MCF 10A (cell line): Measurements from ENCODE around the gene GLIS1. TPM values are rescaled to one million over a fixed set of nuclear protein-coding genes. Genes with fewer than 3 reads are reported as not detected.

Experiments
- BruUV-seq: library from RNA; stranded (reverse); fragments of 400-500 nt; replicated peaks from 2 replicates; lab custom pipeline; 2021; lab: Mats Ljungman, UMichigan
- CTCF ChIA-PET: fragments of 300-600 bp; sonication (Branson Sonifier 250); formaldehyde crosslinking; extraction: SDS; loops from one replicate; lab custom pipeline; 2021; ENCODE audit warnings: antibody characterized with exemption, inconsistent platforms; lab: Yijun Ruan, JAX
- POLR2A ChIA-PET: fragments of 300-600, 350-650 bp; sonication (Branson Sonifier 250); formaldehyde crosslinking; extraction: SDS; loops from one replicate; lab custom pipeline; 2020; ENCODE audit warnings: antibody characterized with exemption, inconsistent platforms; lab: Yijun Ruan, JAX
- DNase-seq: peaks from one replicate; pipeline ENCODE4 v3.0.0-alpha.2; 2018; ENCODE audit not compliant: unreplicated experiment
- H3K27ac Mint-ChIP-seq: one replicate; pipeline ENCODE4 v1.8.0; 2022; ENCODE audit warnings: mild to moderate bottlenecking, low read depth, mixed read lengths; ENCODE audit not compliant: unreplicated experiment
- H3K27me3 Mint-ChIP-seq: one replicate; pipeline ENCODE4 v1.8.0; 2022; ENCODE audit warnings: mixed read lengths; ENCODE audit not compliant: insufficient read depth, unreplicated experiment
- H3K36me3 Mint-ChIP-seq: one replicate; pipeline ENCODE4 v1.8.0; 2022; ENCODE audit warnings: mild to moderate bottlenecking, moderate library complexity, mixed read lengths; ENCODE audit not compliant: insufficient read depth, unreplicated experiment
- H3K4me1 Mint-ChIP-seq: one replicate; pipeline ENCODE4 v1.8.0; 2022; ENCODE audit warnings: mixed read lengths; ENCODE audit not compliant: insufficient read depth, unreplicated experiment
- H3K4me3 Mint-ChIP-seq: one replicate; pipeline ENCODE4 v1.8.0; 2022; ENCODE audit warnings: mild to moderate bottlenecking, moderate library complexity, mixed read lengths; ENCODE audit not compliant: unreplicated experiment
- H3K9me3 Mint-ChIP-seq: one replicate; pipeline ENCODE4 v1.8.0; 2022; ENCODE audit warnings: mixed read lengths; ENCODE audit not compliant: unreplicated experiment
- intact Hi-C: fragments of 100-400 bp; cut with micrococcal nuclease; formaldehyde crosslinking; loops from 2 replicates; pipeline ENCODE4 v1.14.1; 2022
- total RNA-seq: library from RNA; stranded (reverse); gene quantifications from 2 replicates; pipeline ENCODE4 v1.2.3, GENCODE V29; 2022
- TF ChIP-seq, protein P1 (sequence below): fragments of 200-600 bp; IDR thresholded peaks from one replicate; pipeline ENCODE4 v1.8.0; 2022; ENCODE audit warnings: antibody characterized with exemption, mild to moderate bottlenecking; ENCODE audit not compliant: unreplicated experiment

GLIS1 gene
- total RNA-seq, 1 experiment from 2014 or later: 0.93 TPM

DNA sequence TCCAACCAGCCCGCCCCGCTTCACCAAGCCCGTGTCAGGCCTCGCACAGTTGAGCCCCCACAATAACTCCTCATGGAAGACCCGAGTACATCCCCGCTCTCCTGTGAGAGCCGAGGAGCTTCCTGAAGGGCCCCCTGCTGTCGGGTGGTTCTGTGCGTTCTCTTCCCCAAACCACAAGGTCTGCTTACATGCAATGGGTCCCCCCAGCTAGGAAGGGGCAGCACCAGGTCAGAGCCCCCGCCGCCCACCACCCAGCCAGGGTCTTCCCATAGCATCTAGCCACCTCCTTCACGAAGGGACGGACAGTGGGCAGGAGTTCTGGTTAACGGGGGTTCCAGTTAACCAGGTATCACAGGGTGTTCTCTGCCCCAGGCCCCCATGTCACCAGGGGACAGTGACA is 51.5 kb downstream of the GLIS1 start:
- Mint-ChIP-seq H3K27ac (no peak overlapping the region), H3K36me3 (no peaks in the 10 kb centered on the region), H3K4me3 (no peak overlapping the region), H3K9me3 (no peaks in the 10 kb centered on the region), H3K27me3 (peaks cover 71% of the 10 kb centered on the region), H3K4me1 (no peaks in the 10 kb centered on the region)
- intact Hi-C loops: no loop called here
- DNase-seq: no peak
- ChIA-PET POLR2A (interaction anchor here (1.4 kb wide), 1 partner anchor 10 kb away, joined by 7 read pairs; no protein-coding TSS in a partner anchor), CTCF (no interaction called here)
- BruUV-seq: no TSS peak
- TF ChIP-seq, protein P1, sequence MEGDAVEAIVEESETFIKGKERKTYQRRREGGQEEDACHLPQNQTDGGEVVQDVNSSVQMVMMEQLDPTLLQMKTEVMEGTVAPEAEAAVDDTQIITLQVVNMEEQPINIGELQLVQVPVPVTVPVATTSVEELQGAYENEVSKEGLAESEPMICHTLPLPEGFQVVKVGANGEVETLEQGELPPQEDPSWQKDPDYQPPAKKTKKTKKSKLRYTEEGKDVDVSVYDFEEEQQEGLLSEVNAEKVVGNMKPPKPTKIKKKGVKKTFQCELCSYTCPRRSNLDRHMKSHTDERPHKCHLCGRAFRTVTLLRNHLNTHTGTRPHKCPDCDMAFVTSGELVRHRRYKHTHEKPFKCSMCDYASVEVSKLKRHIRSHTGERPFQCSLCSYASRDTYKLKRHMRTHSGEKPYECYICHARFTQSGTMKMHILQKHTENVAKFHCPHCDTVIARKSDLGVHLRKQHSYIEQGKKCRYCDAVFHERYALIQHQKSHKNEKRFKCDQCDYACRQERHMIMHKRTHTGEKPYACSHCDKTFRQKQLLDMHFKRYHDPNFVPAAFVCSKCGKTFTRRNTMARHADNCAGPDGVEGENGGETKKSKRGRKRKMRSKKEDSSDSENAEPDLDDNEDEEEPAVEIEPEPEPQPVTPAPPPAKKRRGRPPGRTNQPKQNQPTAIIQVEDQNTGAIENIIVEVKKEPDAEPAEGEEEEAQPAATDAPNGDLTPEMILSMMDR: no peak

DNA sequence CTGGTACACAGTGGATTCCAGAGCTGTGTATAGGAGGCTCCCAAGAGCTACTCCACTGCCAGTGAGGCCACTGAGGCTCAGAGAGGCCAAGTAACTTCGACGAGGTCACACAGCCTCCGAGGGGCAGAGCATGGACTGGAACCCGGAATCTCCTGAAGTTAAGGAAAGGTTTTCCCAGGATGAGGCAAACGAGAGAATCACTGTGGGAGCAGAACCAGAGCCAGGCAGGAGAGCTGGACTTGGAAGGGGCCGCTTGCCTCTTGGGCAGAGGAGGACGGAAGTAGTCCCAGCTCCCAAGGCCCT is 52.0 kb downstream of the GLIS1 start:
- no peaks in the 10 kb centered on the region for H3K36me3 Mint-ChIP-seq
- no peak overlapping the region for H3K4me3 Mint-ChIP-seq
- H3K4me1 Mint-ChIP-seq: peaks cover 3% of the 10 kb centered on the region
- no TSS peak for BruUV-seq
- H3K27ac Mint-ChIP-seq: no peak overlapping the region
- CTCF ChIA-PET: interaction anchor here (0.7 kb wide), 1 partner anchor 176 kb away, joined by 4 read pairs; no protein-coding TSS in a partner anchor
- intact Hi-C loops: no loop called here
- POLR2A ChIA-PET: interaction anchor here (1.4 kb wide), 1 partner anchor 10 kb away, joined by 7 read pairs; no protein-coding TSS in a partner anchor
- no peak for DNase-seq
- H3K27me3 Mint-ChIP-seq: peaks cover 71% of the 10 kb centered on the region
- TF ChIP-seq, protein P1: no peak
- H3K9me3 Mint-ChIP-seq: no peaks in the 10 kb centered on the region

DNA sequence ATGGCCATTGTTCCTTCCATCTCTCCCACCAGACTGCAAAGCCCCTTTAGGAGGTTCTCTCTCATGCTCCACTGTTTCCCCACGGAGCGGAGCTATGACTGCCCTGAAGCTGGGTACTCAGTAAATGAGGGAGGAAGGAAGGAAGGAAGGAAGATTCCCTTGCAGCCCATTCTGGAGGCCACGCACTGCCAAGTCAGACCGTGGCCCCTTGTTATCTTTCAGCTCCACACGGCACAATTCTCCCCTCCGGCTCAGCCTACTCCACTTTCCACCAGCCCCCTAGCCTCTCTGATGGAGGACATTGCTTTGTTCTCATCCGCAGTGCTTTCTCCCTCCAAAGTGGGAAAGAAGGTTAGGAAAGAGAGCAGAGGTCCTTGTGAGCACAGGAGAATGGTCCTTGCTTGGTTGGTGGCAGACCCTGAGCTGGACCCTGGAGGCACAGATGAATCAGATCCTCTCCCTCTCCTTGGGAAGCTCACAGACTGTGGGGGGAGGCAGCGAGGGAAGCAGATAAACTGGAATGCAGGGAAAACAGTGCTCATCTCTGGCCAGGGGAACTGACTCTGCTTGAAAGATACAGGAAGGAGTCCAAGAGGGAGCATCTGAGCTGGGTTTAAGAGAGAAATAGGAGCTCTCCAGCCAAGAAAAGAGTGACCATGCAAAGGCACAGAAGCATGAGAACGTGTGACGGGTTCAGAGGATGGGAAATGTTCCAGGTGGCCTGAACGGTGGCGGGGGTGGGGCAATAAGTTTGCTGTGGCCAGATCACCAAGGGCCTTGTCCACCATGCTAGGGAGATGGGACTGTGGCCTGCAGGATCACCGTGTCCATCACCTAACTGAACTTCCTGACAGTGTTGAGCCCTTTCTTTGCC is 52.6 kb downstream of the GLIS1 start:
- intact Hi-C loops: no loop called here
- H3K27me3 Mint-ChIP-seq: peaks cover 67% of the 10 kb centered on the region
- H3K9me3 Mint-ChIP-seq: no peaks in the 10 kb centered on the region
- no peak overlapping the region for H3K4me3 Mint-ChIP-seq
- TF ChIP-seq, protein P1: no peak
- no peak overlapping the region for H3K27ac Mint-ChIP-seq
- no peak for DNase-seq
- ChIA-PET POLR2A (interaction anchor here (1.4 kb wide), 1 partner anchor 11 kb away, joined by 7 read pairs; no protein-coding TSS in a partner anchor), CTCF (interaction anchor here (0.7 kb wide), 3 partner anchors 27 to 177 kb away, joined by 3 to 4 read pairs (median 4); no protein-coding TSS in a partner anchor)
- peaks cover 4% of the 10 kb centered on the region for H3K4me1 Mint-ChIP-seq
- no peaks in the 10 kb centered on the region for H3K36me3 Mint-ChIP-seq
- no TSS peak for BruUV-seq

DNA sequence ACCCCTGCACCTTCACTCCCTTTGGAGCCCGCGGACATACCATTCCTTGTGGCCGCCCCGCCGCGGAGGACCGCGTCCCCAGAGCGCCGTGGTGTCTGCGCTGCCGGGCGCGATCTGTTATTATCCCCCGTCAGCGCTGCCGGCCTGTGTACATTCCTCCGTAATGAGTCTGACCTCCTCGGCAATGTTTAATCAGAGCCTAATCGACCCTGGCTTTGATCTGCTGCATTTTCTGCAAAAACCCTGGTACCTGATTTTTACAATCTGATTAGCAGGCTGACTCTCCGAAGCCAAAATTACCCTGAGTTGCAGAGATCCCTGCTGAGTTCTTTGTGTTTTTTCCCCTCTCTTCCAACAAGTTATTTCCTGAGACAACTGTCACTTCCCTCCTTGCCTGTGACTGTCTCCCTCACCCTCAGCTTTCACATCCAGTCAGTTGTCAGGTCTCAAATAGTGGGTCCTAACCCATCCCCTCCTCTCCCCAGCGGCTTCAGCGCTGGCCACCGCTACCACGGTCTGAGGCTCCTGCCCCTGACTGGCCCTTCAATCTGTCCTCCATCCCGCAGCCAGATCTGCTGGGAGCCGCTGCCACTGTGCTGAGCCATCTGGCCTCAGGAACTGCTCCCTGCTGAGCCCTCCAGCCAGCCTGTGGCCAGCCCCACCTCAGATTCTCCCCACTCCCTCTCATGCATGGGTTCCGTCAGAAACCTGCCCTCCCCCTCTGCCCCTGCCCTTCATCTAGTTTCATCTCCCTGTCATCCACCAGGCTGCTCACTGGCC is 53.5 kb downstream of the GLIS1 start:
- no peak for DNase-seq
- TF ChIP-seq, protein P1: no peak
- ChIA-PET CTCF (interaction anchor here (0.7 kb wide), 1 partner anchor 80 kb away, joined by 3 read pairs; no protein-coding TSS in a partner anchor), POLR2A (no interaction called here)
- H3K27me3 Mint-ChIP-seq: peaks cover 63% of the 10 kb centered on the region
- no peaks in the 10 kb centered on the region for H3K36me3 Mint-ChIP-seq
- no peak overlapping the region for H3K4me3 Mint-ChIP-seq
- peaks cover 4% of the 10 kb centered on the region for H3K4me1 Mint-ChIP-seq
- intact Hi-C loops: no loop called here
- BruUV-seq: no TSS peak
- H3K27ac Mint-ChIP-seq: no peak overlapping the region
- H3K9me3 Mint-ChIP-seq: no peaks in the 10 kb centered on the region
